Endothelial cell of umbilical vein (primary cell): ENCODE results near the gene PLEKHA5. TPM values are rescaled to one million over a fixed set of nuclear protein-coding genes. Genes with fewer than 3 reads are reported as not detected.
A peak's percentile ranks its signal among the peaks of the same experiment; 100 is the strongest.

Experiments used
- BruUV-seq: library from RNA; stranded (reverse); fragments of 400-500 nt; replicated peaks from 2 replicates; lab custom pipeline; 2021; lab: Mats Ljungman, UMichigan
- CTCF ChIA-PET: fragments of 300-600, 350-600 bp; sonication (Branson Sonifier 250); formaldehyde crosslinking; loops from one replicate; lab custom pipeline; 2021; ENCODE audit warnings: antibody characterized with exemption, inconsistent platforms; lab: Charles Lee
- POLR2A ChIA-PET: fragments of 300-600, 350-600 bp; sonication (Branson Sonifier 250); formaldehyde crosslinking; loops from one replicate; lab custom pipeline; 2021; ENCODE audit warnings: antibody characterized with exemption, inconsistent platforms; lab: Charles Lee
- DNase-seq: peaks from one replicate; pipeline ENCODE4 v3.0.0-alpha.2; 2011; ENCODE audit warnings: low read depth, low spot score
- FAIRE-seq: peaks from 2 replicates; lab custom pipeline; 2011; peaks lifted over from hg19 to GRCh38; lab: Jason Lieb, UNC
- H2AFZ ChIP-seq: 2 replicates; pipeline ENCODE4 v1.6.0; 2012; ENCODE audit warnings: low read depth, low read length, control low read depth, inconsistent platforms
- H3K27ac ChIP-seq: 2 replicates; pipeline ENCODE4 v1.5.1; 2011; ENCODE audit warnings: low read depth, mild to moderate bottlenecking, control low read depth, low read length, moderate library complexity; ENCODE audit not compliant: insufficient read depth
- H3K27me3 ChIP-seq, 2 experiments: 2 replicates each; pipeline versions ENCODE4 v1.6.0 to v1.6.1; 2011; ENCODE audit warnings: low read length in 2 of 2, mixed read lengths in 1 of 2; ENCODE audit not compliant: control insufficient read depth in 2 of 2, insufficient read depth in 2 of 2
- H3K36me3 ChIP-seq, 2 experiments: 2 replicates in 1 of 2; 3 replicates in 1 of 2; pipeline ENCODE4 v1.5.1; 2011; ENCODE audit warnings: low read length in 2 of 2, mild to moderate bottlenecking in 1 of 2, moderate library complexity in 1 of 2; ENCODE audit not compliant: control insufficient read depth in 2 of 2, insufficient read depth in 2 of 2; ENCODE audit errors: extremely low read depth in 1 of 2
- H3K4me1 ChIP-seq: 3 replicates; pipeline ENCODE4 v1.5.1; 2011; ENCODE audit warnings: mild to moderate bottlenecking, low read length; ENCODE audit not compliant: control insufficient read depth, insufficient read depth; ENCODE audit errors: extremely low read depth
- H3K4me2 ChIP-seq: 2 replicates; pipeline ENCODE4 v1.6.1; 2011; ENCODE audit warnings: low read length, control low read depth, mixed read lengths; ENCODE audit not compliant: insufficient read depth
- H3K4me3 ChIP-seq, 3 experiments: fragments of 200-600 bp in 1 of 3; sonication (generic), shearing (Covaris generic) in 1 of 3; replicated peaks in 1 of 3; 2 replicates each; pipeline ENCODE4 v1.5.1; 2011 to 2016; ENCODE audit warnings: control low read depth in 3 of 3, low read length in 3 of 3, mild to moderate bottlenecking in 2 of 3, inconsistent platforms in 1 of 3, low read depth in 1 of 3, moderate library complexity in 1 of 3; ENCODE audit not compliant: insufficient read depth in 1 of 3
- H3K79me2 ChIP-seq: 2 replicates; pipeline ENCODE4 v1.6.0; 2012; ENCODE audit warnings: low read length, inconsistent platforms; ENCODE audit not compliant: control insufficient read depth, insufficient read depth
- H3K9ac ChIP-seq: replicated peaks from 2 replicates; pipeline ENCODE3; 2011; ENCODE audit warnings: low read length, control low read depth; ENCODE audit not compliant: insufficient read depth; ENCODE audit errors: extremely low read depth
- H3K9me1 ChIP-seq: replicated peaks from 3 replicates; pipeline ENCODE4 v1.6.0; 2011; ENCODE audit warnings: mild to moderate bottlenecking, low read length; ENCODE audit not compliant: control insufficient read depth, insufficient read depth; ENCODE audit errors: extremely low read depth
- H3K9me3 ChIP-seq: replicated peaks from 2 replicates; pipeline ENCODE4 v1.5.1; 2012; ENCODE audit warnings: low read length, inconsistent platforms; ENCODE audit not compliant: control insufficient read depth, insufficient read depth
- H4K20me1 ChIP-seq: replicated peaks from 2 replicates; pipeline ENCODE3; 2011; ENCODE audit warnings: mild to moderate bottlenecking, low read length; ENCODE audit not compliant: control insufficient read depth, insufficient read depth; ENCODE audit errors: extremely low read depth
- CTCF ChIP-seq, 2 donors: IDR thresholded peaks; 1 replicate in 1 of 2; 2 replicates in 1 of 2; pipeline ENCODE4 v1.5.1; 2011; ENCODE audit warnings: low read length in 2 of 2, mild to moderate bottlenecking in 2 of 2, moderate library complexity in 2 of 2, control low read depth in 1 of 2, inconsistent platforms in 1 of 2, low read depth in 1 of 2; ENCODE audit not compliant: insufficient read depth in 1 of 2; ENCODE audit errors: extremely low read depth in 1 of 2
- EZH2 ChIP-seq: IDR thresholded peaks from 2 replicates; pipeline ENCODE4 v1.6.1; 2012; ENCODE audit warnings: borderline replicate concordance, low read depth, mild to moderate bottlenecking, moderate library complexity, low read length, inconsistent platforms; ENCODE audit not compliant: severe bottlenecking
- FOS ChIP-seq: IDR thresholded peaks from 2 replicates; pipeline ENCODE4 v1.6.1; 2011; ENCODE audit warnings: mild to moderate bottlenecking, low read length, moderate library complexity, borderline replicate concordance; ENCODE audit not compliant: insufficient read depth
- GATA2 ChIP-seq: IDR thresholded peaks from 2 replicates; pipeline ENCODE4 v1.7.0; 2011; ENCODE audit warnings: low read depth, mild to moderate bottlenecking, moderate library complexity, mixed read lengths, low read length; ENCODE audit not compliant: insufficient read length, insufficient read depth
- JUN ChIP-seq: IDR thresholded peaks from 2 replicates; pipeline ENCODE4 v1.6.1; 2011; ENCODE audit warnings: borderline replicate concordance, low read depth; ENCODE audit not compliant: insufficient read length, insufficient read depth
- MAX ChIP-seq: IDR thresholded peaks from 2 replicates; pipeline ENCODE4 v1.6.1; 2011; ENCODE audit not compliant: insufficient read depth, insufficient read length
- MYC ChIP-seq: IDR thresholded peaks from one replicate; pipeline ENCODE4 v1.6.1; 2011; ENCODE audit warnings: mild to moderate bottlenecking, low read depth, low read length
- POLR2A ChIP-seq: IDR thresholded peaks from 2 replicates; pipeline ENCODE4 v1.6.1; 2012; ENCODE audit warnings: low read depth, mild to moderate bottlenecking, control low read depth, low read length
- POLR2AphosphoS5 ChIP-seq: IDR thresholded peaks from 2 replicates; pipeline ENCODE4 v1.6.1; 2012; ENCODE audit warnings: low read depth, mild to moderate bottlenecking, control low read depth, low read length, moderate library complexity; ENCODE audit not compliant: insufficient read depth
- dilution Hi-C: fragments of 300-500 bp; cut with MboI; formaldehyde crosslinking; loops from one replicate; pipeline ENCODE4 v1.15.0; 2019; ENCODE audit warnings: low sequenced_read_pairs; ENCODE audit not compliant: extremely low pct_ligation_motif_present
- intact Hi-C: fragments of 100-400 bp; cut with micrococcal nuclease; formaldehyde crosslinking; loops from one replicate; pipeline ENCODE4 v1.10.0; 2022
- polyA plus RNA-seq, 4 experiments: library from polyadenylated mRNA; depleted of rRNA in 3 of 4; stranded (reverse) in 3 of 4; unstranded in 1 of 4; fragments of >200 nt; gene quantifications; 2 replicates each; pipeline versions ENCODE4 v1.2.1 to v1.2.3, GENCODE V29; 2011 to 2012; ENCODE audit warnings: missing spikeins in 1 of 4
- total RNA-seq: library from RNA; stranded (reverse); gene quantifications from 2 replicates; pipeline ENCODE4 v1.2.3, GENCODE V29; 2021

PLEKHA5 gene
- total and polyA plus RNA-seq, 2 donors (not counting 3 experiments of a cell fraction or from before 2014, with no cell fraction given): 2.5 to 12.7 TPM

GRCh38 chr12:19373586-19373985, 244.1 kb downstream of the PLEKHA5 start:
- Histone ChIP-seq H3K27me3 (no peaks in the 10 kb centered on the region), H2AFZ (no peak overlapping the region), H3K9me3 (no peaks in the 10 kb centered on the region), H3K4me2 (no peak overlapping the region), H3K9ac (no peak overlapping the region), H3K79me2 (no peaks in the 10 kb centered on the region), H3K27ac (no peak overlapping the region), H3K9me1 (no peaks in the 10 kb centered on the region), H4K20me1 (no peaks in the 10 kb centered on the region), H3K4me3 (no peak overlapping the region), H3K36me3 (no peaks in the 10 kb centered on the region), H3K4me1 (no peaks in the 10 kb centered on the region)
- POLR2A ChIA-PET: no interaction called here
- intact Hi-C loops (no loop called here), dilution Hi-C loops (no loop called here)
- no peak for DNase-seq
- no peak for FAIRE-seq
- BruUV-seq: no TSS peak
- CTCF ChIA-PET: no interaction called here
- TF ChIP-seq JUN (peak; percentile 28), EZH2 (no peak), MAX (no peak)

GRCh38 chr12:19375888-19376287, 246.4 kb downstream of the PLEKHA5 start:
- no peaks in the 10 kb centered on the region for H3K4me1 ChIP-seq
- no peak overlapping the region for H3K27ac ChIP-seq
- no peaks in the 10 kb centered on the region for H4K20me1 ChIP-seq
- H3K27me3 ChIP-seq: no peaks in the 10 kb centered on the region
- no peaks in the 10 kb centered on the region for H3K36me3 ChIP-seq
- no peak overlapping the region for H3K9ac ChIP-seq
- no peaks in the 10 kb centered on the region for H3K9me3 ChIP-seq
- DNase-seq (no peak), FAIRE-seq (no peak)
- TF ChIP-seq MYC (no peak), CTCF (IDR thresholded peaks at IDR 0.05; ENCODE audit: extremely low read depth in 1 of 2, insufficient read depth in 1 of 2, low read depth in 1 of 2, low read length in 2 of 2) (no peak), POLR2AphosphoS5 (no peak), JUN (no peak), MAX (no peak), GATA2 (no peak), FOS (no peak), EZH2 (no peak), POLR2A (no peak)
- dilution Hi-C loops: no loop called here
- no TSS peak for BruUV-seq
- CTCF ChIA-PET: interaction anchor here (1.0 to 1.8 kb wide), 2 partner anchors 14 kb away, joined by 3 to 5 read pairs; no protein-coding TSS in a partner anchor
- H3K9me1 ChIP-seq: no peaks in the 10 kb centered on the region
- H2AFZ ChIP-seq: no peak overlapping the region
- H3K79me2 ChIP-seq: no peaks in the 10 kb centered on the region
- no peak overlapping the region for H3K4me3 ChIP-seq
- H3K4me2 ChIP-seq: no peak overlapping the region
- POLR2A ChIA-PET: no interaction called here
- intact Hi-C loops: no loop called here
